GM11168 (cell line): ENCODE data around the gene USF1.
"Not testable (repeated sequence)": the region's sequence is repeated elsewhere in the genome, so short reads cannot be mapped to it uniquely, and the experiment has no call there.

Experiments
- in situ Hi-C: fragments of 300-500 bp; cut with MboI; formaldehyde crosslinking; loops from one replicate; pipeline ENCODE4 v1.12.0; 2022; ENCODE audit warnings: low sequenced_read_pairs; ENCODE audit not compliant: unreplicated experiment

The USF1 gene

DNA sequence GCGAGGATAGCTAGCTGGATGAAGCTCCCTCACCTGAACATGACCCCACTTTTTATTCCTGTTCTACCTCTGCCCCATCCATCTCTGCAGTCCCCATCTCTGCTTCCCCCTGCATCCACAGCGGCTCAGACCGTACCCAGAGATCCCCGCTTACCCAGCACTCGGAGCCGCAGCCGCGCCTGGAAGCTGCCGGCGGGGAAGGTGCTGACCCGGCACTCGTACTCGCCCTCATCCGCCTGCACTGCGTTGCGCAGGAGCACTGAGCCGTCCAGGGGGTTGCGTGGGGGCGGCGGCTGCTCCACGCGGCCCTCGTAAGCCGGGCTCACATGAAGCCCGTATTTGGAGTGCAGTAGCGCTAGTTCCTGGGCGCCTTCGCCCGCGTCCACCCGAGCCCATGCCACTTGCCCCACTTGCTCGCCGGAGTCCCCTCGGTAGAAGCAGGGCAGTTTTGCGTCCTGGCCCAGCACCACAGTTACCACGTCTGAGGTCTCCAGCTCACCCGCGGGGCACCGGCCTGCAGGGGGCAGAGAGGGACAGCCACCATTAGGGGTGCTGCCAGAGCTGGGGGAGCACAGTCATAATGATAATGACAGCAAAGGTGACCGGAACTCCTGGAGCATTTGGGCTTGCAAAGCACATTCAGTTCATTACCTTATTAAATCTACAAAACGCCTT is 33.8 kb upstream of the USF1 start:
- in situ Hi-C loops, result no loop called here

- in situ Hi-C loops, result no loop called here
Measured at GRCh38 chr1:161077426-161077825, 31.6 kb upstream of the USF1 start.

DNA sequence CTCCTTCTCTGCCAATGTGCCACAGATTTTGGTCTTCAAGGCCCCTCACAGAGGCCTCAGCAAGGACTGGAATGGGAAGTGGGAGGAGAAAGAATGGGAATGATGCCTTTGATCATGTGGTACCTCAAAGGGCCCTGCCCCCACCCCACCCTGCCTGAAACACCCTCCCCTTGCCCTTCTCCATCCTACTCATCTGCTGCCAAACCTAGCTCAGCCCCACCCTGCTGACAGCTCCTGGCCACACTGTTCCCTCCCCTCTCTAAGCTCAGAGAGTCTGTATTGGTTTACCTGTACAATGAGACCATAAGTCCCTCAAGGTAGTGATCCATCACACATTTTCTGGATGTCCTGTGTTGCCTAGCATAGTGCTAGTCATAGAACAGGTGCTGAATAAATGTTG is 30.6 kb upstream of the USF1 start:
- in situ Hi-C loops, result no loop called here

DNA sequence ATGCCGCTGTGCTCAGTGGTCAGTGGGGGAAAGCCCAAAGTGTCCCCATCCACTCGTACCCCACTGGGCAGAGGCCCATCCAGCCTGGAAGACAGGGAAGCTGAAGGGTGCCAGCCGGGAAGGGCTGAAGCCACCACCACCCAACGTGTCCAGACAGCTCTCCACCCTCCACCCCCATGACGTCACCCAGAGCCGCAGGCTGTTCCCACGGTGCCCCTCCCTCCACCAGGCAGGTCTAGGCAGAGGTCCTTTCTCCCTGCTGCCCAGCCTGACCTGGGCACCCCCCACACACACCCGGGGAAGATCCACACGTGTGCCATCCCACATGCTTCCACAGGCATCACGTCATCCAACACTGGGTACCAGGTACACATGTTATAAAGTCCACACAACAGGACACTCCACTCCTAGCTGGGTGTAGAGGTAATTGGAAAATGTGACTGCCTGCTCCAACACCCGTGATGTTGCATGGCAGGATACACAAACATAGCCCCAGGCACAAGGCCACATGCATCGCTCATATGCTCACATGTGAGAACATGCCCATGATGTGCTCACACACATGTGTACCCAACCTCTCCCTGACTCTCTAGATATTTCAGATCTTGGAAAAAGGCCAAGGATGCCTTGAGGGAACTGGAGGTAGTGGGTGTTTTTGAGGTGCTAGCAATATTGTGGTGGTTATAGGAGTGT is 29.0 kb upstream of the USF1 start:
- in situ Hi-C loops, result no loop called here

DNA sequence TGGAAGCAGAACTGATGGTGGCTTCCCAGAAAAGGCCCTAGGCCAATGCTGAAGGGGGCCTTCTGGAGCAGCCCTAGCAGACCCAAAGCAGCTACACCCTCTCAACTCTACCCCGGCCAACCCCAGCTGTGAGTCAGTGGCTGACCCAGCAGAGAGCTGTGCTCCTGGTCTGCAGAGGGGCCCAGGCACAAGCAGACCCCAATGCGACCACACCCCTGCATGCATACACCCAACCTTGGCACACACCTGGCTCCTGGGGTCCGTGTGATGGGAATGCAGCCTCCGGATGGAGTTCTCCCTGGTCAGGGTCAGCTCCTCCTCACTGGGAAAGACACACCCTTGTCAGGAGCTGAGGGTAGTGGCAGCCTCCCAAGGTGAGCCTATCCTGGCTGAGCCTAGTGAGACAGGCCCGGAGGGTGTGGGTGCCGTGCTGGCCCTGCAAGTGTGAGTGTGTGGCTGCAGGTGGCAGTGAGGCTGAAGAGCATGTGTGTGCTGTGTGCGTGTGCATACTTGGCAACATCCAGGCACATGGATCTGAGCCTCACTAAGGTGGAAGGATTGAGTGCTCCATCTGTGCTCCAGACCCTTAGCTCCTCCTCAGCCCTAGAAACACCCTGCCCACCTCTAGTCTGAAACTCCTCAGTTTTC is 27.8 kb upstream of the USF1 start:
- in situ Hi-C loops, result no loop called here

DNA sequence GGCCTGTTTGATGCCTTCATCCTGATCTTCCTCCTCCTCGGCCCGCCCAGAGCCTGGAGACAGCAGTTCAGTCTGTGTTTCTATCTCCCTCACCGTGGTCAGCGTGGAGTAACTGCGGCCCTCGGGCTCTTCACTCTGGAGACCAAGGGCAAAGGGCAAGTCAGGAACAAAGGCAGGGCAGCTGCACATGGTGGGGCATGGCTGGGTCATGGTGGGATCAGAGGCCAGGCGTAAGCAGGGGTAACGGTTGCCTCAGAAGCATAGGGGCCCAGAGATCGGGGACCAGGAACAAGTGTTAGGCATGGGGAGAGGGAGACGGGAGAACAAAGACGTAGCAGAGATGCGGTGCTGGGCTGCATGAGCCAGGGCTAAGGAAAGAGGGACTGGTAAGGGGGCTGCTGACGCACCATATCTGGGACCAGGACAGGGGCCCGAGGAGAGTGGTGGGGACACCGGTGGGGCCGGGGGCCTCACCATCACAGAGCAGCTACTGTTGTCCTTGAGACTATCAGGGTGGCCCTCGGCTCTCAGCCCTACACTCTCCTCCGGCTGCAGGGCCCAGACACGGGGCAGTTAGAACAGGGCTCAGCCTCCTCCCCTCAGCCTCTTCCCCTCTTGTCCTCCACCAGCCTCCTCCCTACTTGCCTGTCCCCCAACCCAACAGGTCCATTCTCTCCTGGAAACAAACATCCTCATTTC is 27.1 kb upstream of the USF1 start:
- in situ Hi-C loops, result no loop called here

- in situ Hi-C loops, result no loop called here
Measured at GRCh38 chr1:161071886-161072371, 26.2 kb upstream of the USF1 start.

DNA sequence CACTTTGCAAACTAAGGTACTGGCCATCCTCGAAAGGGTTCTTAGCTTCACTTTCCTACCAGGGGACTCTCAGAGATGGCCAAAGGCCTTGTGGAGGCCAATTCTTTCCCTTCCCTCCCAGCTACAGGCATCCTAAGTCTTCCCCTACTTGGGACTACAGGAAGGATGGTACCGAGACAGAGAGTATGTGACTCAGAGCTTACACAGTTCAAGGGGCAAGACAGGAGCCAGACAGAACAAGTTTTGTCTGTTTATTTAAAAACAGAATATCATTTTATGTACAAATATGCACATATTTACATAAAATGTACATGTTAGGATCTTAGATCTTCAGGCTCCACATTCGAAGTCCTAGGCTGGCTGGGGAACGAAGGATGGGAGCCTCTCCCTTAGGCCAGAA is 25.0 kb upstream of the USF1 start:
- in situ Hi-C loops, result no loop called here

DNA sequence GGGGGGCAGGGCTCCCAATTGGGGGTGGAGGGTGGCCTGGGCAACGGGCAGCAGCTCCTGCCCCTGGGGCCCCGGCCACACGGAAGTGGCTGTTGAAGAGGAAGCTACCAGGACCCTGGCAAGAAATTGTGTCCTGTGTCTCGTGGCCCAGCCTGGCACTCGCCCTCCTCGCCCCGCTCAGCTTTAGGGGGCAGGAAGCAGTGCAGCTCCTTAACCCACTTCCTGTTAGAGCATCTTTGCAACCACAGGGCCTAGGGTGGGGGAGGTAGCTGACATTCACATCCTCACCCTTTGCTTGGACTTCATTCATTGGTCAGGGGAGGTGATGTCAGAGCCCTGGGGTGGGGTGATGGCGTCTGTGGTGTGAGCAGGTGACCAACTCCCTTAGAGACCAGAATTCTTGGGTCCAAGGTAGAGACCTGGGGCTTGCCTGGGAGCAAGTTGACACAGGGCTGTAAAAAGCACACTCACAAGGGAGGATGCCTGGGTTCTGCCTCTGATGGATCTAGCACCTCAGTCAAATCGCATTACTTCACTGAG is 24.0 kb upstream of the USF1 start, which contains the start of gene ARHGAP30:
TSS of gene ARHGAP30 (minus strand) at position 161 of the 540 bp plus-strand sequence. CDS start 267 bp downstream, outside the sequence.
- in situ Hi-C loops, result no loop called here

DNA sequence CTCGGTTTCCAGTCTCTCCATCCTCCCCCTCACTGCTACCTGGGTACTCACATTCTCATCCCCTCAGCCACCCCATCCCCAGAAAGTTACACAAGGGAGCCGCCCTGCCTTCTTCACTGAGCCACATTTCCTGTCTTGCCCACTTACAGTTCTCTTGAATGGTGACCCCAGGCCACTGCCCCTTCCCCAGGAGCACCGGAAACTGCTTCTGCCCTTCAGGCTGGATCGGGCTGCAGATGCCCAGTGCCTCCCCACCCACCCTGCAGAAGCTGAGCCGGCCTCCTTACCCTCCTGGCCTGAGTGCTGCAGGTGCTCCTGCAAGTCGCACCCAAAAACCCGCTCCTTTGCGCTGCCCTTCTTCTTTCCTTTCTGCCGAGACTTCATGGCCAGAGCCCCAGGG is 23.5 kb upstream of the USF1 start:
- in situ Hi-C loops, result no loop called here

GRCh38 chr1:161068306-161069234 is 22.8 kb upstream of the USF1 start:
- in situ Hi-C loops, result no loop called here

GRCh38 chr1:161066694-161067093 is 20.9 kb upstream of the USF1 start:
- in situ Hi-C loops, result no loop called here

GRCh38 chr1:161065681-161066080 is 19.9 kb upstream of the USF1 start:
- in situ Hi-C loops, result not testable (repeated sequence)

DNA sequence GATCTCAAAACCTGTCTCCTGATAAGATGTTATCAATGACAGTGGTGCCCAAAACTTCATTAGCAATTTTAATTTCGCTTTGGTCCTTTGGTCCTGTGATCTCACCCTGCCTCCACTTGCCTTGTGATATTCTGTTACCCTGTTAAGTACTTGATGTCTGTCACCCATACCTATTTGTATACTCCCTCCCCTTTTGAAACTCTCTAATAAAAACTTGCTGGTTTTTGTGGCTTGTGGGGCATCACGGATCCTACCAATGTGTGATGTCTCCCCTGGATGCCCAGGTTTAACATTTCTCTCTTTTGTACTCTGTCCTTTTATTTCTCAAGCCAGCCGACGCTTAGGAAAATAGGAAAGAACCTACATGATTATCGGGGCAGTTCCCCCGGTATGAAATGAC is 18.2 kb upstream of the USF1 start:
- in situ Hi-C loops, result not testable (repeated sequence)

- in situ Hi-C loops, result no loop called here
Measured at GRCh38 chr1:161061419-161061818, 15.6 kb upstream of the USF1 start.

DNA sequence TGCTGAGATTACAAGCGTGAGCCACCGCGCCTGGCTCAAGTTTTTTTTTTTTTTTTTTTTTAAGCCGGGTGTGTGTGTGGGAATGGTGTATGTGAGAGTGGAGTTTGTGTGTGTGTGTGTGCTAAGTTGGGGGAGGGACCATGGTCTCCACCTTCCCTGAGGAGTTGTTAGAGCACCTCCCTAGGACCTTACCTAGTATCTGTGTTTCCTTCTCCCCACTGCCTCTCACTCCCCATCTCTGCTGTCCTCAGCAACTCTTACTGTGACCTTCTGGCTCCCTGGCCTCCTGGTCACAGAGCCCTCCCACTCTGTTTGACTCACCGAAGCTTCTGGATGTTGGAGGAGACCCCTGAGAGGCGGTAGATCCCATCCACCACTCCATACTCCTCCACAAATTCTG is 13.5 kb upstream of the USF1 start:
- in situ Hi-C loops, result no loop called here

DNA sequence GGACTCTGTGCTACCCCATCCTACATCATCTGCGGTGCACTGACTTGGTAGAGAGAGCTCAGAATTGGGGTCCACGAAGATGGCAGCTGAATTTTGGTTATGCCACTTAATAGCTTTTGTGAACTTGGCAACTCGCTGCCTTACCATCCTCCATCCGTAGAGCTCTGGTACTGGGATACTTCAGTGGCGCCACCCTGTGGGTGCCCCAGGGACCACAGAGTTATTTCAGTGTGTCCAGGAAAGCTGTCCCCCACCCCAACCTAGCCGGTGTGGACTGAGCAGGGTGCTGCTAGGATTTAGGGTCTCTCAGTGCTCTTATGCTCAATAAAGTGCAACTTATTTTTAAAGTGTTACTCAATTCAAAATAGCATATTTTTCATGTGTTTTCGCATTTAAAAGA is 9.0 kb upstream of the USF1 start:
- in situ Hi-C loops, result no loop called here

GRCh38 chr1:161054232-161054631 is 8.5 kb upstream of the USF1 start:
- in situ Hi-C loops, result no loop called here

DNA sequence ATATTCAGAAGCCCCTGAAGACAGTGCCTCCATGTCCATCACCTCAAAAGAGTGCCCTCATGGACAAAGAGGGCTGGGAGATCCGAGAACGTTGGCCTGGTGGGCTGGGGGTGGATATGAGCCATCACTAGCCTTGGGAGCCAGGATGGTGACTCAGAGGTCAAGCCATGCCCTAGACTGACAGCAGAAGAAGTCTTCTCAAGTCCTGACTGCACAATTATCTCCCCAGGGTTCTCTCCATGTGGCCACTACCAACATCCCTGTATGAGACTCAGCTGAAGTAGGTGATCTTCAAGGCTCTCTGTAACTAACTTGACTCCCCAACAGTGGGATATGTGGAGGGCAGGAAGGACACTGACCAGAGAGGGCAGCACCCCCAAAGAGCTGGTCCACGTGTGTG is 7.1 kb upstream of the USF1 start:
- in situ Hi-C loops, result no loop called here
